HUES48 (cell line): ENCODE measurements around the gene GNRH2.

Experiments used
- H3K27ac ChIP-seq: one replicate; pipeline ENCODE4 v1.7.0; 2013; ENCODE audit warnings: low read depth, low read length, inconsistent platforms
- H3K27me3 ChIP-seq: 2 replicates; pipeline ENCODE4 v1.6.1; 2013; ENCODE audit warnings: mild to moderate bottlenecking, low read length; ENCODE audit not compliant: control insufficient read depth, insufficient read depth
- H3K36me3 ChIP-seq: 2 replicates; pipeline ENCODE4 v1.6.1; 2013; ENCODE audit warnings: low read length; ENCODE audit not compliant: control insufficient read depth, insufficient read depth
- H3K4me1 ChIP-seq: 2 replicates; pipeline ENCODE4 v1.6.1; 2013; ENCODE audit warnings: mild to moderate bottlenecking, low read length; ENCODE audit not compliant: control insufficient read depth, insufficient read depth
- H3K4me3 ChIP-seq: 2 replicates; pipeline ENCODE4 v1.5.1; 2013; ENCODE audit warnings: mild to moderate bottlenecking, low read depth, low read length
- H3K9ac ChIP-seq: 2 replicates; pipeline ENCODE4 v1.6.1; 2013; ENCODE audit warnings: mild to moderate bottlenecking, low read depth, low read length, moderate library complexity
- H3K9me3 ChIP-seq: 2 replicates; pipeline ENCODE4 v1.6.1; 2013; ENCODE audit warnings: low read length; ENCODE audit not compliant: control insufficient read depth, insufficient read depth

GNRH2 gene

GRCh38 chr20:3092611-3093379 lies 49.4 kb downstream of the GNRH2 start:
- Histone ChIP-seq H3K9me3 (no peaks in the 10 kb centered on the region), H3K4me3 (peak overlapping the region; percentile 63), H3K27ac (no peak overlapping the region), H3K36me3 (no peaks in the 10 kb centered on the region), H3K4me1 (no peaks in the 10 kb centered on the region), H3K9ac (peak overlapping the region; percentile 54; the same call in 1 of the 2 replicates), H3K27me3 (peaks cover 19% of the 10 kb centered on the region)

- no peak overlapping the region for H3K4me3 ChIP-seq
- H3K4me1 ChIP-seq = no peaks in the 10 kb centered on the region
- peaks cover 19% of the 10 kb centered on the region for H3K27me3 ChIP-seq
- no peaks in the 10 kb centered on the region for H3K36me3 ChIP-seq
- H3K27ac ChIP-seq = no peak overlapping the region
- no peaks in the 10 kb centered on the region for H3K9me3 ChIP-seq
- H3K9ac ChIP-seq = no peak overlapping the region
Measured at GRCh38 chr20:3093861-3094361, 50.5 kb downstream of the GNRH2 start.

- no peak overlapping the region for H3K9ac ChIP-seq
- no peaks in the 10 kb centered on the region for H3K36me3 ChIP-seq
- H3K4me1 ChIP-seq = no peaks in the 10 kb centered on the region
- no peak overlapping the region for H3K4me3 ChIP-seq
- no peak overlapping the region for H3K27ac ChIP-seq
- no peaks in the 10 kb centered on the region for H3K9me3 ChIP-seq
- H3K27me3 ChIP-seq = peaks cover 19% of the 10 kb centered on the region
Measured at GRCh38 chr20:3094848-3095629, 51.6 kb downstream of the GNRH2 start.
